ENCODE measurements around the gene RAB3IL1.
A peak's percentile ranks its signal among the peaks of the same experiment; 100 is the strongest.
"Not testable (repeated sequence)": the region's sequence is repeated elsewhere in the genome, so short reads cannot be mapped to it uniquely, and the experiment has no call there.

Gene RAB3IL1, protein sequence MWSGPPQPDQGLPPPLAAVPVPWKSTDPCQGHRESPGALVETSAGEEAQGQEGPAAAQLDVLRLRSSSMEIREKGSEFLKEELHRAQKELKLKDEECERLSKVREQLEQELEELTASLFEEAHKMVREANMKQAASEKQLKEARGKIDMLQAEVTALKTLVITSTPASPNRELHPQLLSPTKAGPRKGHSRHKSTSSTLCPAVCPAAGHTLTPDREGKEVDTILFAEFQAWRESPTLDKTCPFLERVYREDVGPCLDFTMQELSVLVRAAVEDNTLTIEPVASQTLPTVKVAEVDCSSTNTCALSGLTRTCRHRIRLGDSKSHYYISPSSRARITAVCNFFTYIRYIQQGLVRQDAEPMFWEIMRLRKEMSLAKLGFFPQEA

DNA sequence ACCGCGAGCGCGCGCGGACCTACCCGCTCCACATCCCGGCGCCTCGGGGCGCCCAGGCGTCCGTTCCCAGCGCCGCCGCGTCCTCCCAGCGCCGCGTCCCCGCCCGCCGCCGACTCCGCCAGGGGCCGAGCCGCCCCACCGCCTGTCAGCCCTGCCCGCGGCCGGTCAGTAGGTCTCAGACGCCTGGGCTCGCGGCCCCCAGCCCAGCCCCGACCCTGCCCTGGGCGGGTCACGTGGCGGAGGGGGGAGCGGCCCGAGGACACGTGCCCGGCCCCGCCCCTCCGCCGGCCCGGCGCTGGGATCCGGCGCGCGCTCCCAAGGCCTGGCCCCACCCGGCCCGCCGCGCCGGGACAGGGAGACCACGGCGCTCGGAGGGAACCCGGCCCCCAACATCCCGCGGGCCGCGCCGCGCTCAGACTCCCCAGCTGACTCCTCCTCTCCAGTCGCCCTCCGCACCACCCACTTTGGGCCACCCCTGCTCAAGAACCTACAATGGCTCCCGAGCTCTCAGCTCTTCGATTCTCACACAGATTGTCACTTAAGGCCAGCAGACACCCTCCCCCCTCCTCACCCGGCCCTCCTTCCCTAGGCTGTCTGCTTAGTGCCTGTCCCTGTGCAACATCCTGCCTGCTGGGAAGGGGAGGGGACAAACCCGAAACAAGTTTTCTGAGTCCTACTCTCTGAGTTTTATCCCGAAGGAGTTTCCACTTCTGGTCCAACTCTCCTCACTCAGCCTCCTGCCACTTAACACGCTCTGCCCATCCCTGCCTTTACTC lies at the start of gene RAB3IL1:
RAB3IL1 (minus strand) TSS at position 233 of the 776 bp plus-strand sequence; CDS start at position 34, 199 bp downstream.
- DNase-seq: peak; percentile 62

GRCh38 chr11:61966734-61967115 lies 49.4 kb upstream of the RAB3IL1 start:
- DNase-seq: peak; percentile 76

DNA sequence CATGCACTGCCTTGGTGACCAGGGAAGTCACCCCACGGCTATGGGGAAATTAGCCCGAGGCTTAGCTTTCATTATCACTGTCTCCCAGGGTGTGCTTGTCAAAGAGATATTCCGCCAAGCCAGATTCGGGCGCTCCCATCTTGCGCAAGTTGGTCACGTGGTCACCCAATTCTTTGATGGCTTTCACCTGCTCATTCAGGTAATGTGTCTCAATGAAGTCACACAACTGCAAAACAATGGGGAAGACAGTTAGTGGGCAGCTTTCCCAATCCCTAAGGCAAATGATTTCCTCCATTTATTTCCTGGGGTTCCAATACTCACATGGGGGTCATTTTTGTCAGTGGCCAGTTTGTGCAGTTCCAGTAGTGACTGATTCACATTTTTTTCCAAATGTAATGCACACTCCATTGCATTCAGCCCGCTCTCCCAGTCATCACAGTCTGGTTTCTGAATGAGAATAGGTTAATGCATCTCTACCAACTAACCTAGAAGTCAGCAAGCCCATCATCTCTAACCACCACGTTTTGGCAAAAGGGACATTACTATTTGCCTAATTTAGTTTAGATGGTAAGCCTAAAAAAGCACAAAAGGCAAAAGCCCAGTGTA lies 47.4 kb upstream of the RAB3IL1 start:
- DNase-seq: peak; percentile 60

DNA sequence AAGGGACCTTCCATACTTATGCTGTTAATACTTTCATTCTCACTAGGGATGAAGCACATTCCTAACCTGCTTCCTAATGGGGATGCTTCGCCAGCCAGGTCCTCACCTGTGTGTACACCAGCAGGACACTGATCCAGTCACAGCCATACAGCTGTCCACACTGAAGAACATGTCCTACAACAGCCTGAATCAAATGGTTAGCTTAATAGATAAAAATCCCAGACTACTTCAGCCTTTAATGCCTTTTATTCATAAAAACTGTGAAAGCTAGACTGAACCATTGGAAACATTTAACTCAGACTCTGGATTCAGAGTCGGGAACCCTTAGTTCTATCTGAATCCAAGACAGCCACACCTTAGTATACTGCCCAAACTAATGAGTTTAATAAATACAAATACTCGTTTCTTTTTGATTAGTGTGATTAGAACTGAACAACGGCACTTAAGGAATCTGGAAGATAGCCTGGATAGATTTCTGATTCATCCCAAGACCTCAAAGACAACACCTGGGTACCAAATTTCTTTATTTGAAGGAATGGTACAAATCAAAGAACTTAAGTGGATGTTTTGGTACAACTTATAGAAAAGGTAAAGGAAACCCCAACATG lies 46.8 kb upstream of the RAB3IL1 start:
- DNase-seq: peak; percentile 59

DNA sequence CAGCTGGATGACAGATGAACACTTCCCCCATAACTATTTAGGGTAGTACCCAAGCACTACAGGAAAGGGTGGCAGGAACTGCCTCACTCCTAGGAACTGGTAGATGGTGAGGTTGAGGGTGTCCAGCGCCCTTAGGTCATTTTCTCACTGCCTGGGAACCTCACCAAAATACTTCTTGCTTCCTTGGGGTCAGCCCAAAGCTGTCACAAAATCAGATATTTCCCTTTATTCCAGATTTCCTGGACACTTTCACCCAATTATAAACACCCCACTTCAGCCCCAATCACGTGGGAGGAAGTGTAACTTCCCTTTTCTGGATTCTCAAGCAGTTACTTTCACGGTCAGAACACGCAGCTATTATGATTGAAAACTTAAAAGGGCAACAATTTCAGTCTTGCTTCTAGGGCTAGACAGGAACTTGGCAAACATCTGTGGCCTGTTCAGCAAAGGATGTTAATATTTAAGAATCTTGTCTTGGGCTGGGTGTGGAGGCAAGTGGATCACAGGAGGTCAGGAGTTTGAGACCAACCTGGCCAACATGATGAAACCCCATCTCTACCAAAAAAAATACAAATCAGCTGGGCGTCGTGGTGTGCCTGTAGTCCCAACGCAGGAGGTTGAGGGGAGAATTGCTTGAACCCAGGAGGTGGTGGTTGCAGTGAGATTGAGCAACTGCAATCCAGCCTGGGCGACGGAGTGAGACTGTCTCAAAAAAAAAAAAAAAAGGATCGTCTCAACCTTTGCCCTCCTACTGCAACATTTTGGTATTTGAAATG lies 46.1 kb upstream of the RAB3IL1 start:
- DNase-seq: peak; percentile 36

DNA sequence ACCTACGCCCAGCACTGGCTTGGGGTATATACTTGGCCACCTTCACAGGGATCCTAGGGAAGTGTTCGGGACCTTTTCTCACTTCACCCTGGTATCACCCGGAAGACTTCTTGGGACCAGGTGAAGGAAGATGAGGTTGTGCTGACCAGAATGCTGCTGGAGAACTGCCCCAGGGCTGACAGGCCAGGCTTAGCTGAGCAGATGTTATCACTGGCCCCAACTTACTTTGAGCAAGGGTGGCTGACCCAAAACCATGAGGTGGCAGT lies 45.6 kb upstream of the RAB3IL1 start:
- DNase-seq: peak; percentile 49

GRCh38 chr11:61962213-61963015 lies 45.0 kb upstream of the RAB3IL1 start:
- peak; percentile 58 for DNase-seq

DNA sequence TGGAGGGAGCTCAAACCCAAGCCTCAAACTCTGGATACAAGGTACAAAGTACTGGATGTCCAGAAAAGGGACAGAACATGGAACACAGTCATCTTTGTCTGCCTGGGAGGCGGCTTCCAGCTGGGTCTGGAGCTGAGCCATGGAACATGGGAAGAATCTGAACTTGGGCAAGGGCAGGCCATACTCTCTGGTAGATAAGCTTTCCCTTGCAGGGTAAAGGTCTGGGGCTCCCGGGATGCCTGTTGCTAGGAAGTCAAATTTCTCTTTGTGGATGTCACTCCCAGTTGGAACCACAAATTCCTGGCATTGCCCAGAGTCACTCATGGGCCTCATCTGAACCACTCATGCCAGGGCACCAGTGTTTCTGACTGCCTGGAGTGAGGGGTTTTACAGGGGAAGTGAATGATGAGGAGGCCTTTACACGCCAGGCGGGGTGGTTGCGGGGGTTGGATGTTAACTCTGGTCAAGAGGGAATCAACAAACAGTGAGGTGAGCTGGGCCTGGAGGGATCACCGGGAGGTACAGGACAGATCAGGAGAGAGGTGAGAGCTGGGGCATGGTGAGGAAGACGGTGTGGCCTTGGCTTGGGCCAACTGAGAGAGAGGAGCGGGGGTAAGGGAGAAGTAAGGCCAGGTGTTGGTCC lies 44.3 kb upstream of the RAB3IL1 start:
- DNase-seq: peak; percentile 53

DNA sequence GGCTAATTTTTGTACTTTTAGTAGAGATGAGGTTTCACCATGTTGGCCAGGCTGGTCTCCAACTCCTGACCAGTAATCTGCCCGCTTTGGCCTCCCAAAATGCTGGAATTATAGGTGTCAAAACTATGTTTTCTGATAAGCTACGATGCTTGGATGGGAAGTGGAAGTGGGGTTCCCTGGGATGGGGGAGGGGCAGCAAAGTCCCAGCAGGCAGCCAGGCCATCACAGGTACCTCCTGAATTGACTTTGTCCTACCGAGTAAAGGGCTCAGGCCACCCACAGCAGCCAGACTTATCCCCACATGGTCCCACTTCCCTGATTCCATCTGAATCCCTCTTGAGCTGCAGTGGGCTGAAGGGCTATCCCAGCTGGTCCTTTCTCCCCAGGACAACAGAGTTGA lies 43.2 kb upstream of the RAB3IL1 start:
- peak; percentile 44 for DNase-seq

DNA sequence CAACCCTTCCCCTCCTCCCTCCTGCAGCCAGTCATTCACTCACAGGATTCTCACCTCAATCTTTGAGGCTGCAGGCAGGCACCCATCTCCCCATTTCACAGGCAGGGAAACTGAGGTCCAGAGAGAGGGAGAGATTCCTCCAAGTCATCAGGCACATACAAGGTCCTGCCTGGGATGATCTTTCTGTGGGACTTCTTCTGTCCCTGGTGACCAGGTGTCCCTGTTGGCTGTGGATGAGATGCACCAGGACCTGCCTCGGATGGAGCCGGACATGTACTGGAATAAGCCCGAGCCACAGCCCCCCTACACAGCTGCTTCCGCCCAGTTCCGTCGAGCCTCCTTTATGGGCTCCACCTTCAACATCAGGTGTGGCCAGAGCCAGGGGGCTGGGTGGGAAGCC lies 42.3 kb upstream of the RAB3IL1 start:
- peak; percentile 53 for DNase-seq

DNA sequence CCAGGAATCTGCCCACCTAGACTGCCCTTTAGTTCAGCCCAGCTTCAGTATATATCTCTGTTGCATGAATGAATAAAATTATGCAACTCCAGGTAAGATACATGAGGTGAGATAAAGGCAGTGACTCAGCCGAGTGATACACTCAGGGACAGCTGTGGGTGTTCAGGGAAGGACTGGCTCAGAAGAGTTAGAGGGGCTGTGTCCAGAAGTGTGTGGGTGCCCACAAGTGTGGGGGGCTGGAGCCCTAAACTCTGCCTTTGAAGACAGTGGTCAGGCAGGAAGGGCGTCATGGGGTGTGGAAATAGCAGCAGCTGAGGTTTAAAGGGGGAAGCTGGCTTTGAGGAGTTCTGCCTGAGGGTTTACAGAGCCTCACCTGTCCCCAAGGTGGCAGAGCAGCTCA lies 41.7 kb upstream of the RAB3IL1 start:
- DNase-seq: peak; percentile 51

DNA sequence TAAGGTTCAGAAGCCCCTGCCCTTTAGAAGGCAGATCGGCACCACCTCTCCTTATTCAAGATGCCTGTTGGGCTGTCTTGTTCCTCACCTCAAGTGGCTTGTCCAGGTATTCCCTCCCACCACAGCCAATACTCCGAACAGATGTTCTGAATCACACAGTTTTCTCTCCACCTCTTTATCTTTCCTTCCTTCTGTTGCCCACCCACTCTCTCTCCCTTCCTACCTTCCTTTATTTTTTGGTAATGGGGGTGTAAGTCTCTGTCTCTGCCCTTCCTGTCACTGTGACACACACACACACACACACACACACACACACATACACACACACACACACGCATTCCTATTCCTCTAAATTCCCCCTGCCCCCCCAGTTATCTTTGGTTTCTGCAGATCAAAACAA lies 41.2 kb upstream of the RAB3IL1 start:
- DNase-seq: no peak

DNA sequence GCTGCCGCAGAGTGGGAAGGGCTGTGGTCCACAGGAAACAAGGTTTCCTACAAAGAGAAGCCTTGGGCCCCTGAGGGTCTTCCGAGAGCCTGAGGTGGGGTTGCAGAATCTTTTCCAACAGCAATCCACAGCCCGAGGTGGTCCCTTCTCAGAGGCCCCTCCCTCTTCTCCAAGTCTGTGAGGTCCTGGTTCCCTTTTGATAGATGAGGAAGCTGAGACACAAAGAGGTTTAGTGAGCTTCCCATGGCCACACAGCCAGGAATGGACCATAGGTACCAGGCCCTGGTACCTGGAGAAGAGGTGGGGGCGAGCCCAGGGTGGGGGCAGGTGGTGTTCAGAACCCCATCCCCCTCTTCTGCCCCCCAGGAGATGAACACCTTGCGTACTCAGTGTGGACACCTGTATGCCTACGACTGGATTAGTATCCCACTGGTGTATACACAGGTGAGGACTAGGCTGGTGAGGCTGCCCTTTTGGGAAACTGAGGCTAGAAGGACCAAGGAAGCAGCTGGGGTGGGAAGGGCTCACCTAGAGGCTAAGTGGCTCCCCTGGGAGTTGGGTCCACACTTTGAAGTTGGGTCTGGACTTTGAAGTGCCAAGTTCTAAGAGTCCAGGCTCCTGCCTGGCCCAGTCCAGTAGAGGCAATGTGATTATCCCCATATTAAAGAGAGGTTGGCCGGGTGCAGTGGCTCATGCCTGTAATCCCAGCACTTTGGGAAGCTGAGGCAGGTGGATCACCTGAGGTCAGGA lies 39.8 kb upstream of the RAB3IL1 start:
- DNase-seq: no peak

- no peak for DNase-seq
Measured at GRCh38 chr11:61956191-61957020, 39.0 kb upstream of the RAB3IL1 start.

DNA sequence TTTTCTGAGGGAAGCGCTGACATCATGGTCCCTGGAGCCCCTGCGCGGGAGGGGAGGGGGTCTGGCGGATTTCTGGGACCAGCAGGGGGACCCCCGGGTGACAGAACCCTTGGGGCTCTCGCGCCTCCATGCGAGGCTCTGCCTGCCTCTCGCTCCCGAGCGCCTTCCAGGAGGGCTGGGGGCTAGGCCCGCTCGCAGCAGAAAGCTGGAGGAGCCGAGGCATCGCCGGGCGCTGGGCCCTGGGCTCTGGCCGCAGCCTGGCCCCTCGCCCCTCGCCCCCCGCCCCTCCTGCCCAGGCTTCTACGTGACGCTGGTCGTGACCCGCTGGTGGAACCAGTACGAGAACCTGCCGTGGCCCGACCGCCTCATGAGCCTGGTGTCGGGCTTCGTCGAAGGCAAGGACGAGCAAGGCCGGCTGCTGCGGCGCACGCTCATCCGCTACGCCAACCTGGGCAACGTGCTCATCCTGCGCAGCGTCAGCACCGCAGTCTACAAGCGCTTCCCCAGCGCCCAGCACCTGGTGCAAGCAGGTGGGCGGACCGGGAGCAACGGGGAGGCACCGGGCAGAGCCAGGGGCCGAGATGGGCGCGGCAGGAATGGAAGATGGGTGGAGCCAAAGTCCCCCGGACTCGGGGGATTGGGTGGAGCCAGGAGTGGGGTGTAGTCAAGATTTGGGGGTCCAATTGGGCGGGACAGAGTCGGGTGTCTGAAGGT lies 38.2 kb upstream of the RAB3IL1 start:
- DNase-seq: no peak

GRCh38 chr11:61954851-61955421 lies 37.6 kb upstream of the RAB3IL1 start:
- DNase-seq: no peak

- no peak for DNase-seq
Measured at GRCh38 chr11:61954106-61954850, 36.9 kb upstream of the RAB3IL1 start.

GRCh38 chr11:61953632-61954031 lies 36.3 kb upstream of the RAB3IL1 start:
- DNase-seq: not testable (repeated sequence)
